Hematopoietic multipotent progenitor cell (in vitro differentiated cells): ENCODE results near the gene GLIPR1L2. TPM values are rescaled to one million over a fixed set of nuclear protein-coding genes. Genes with fewer than 3 reads are reported as not detected.
A peak's percentile ranks its signal among the peaks of the same experiment; 100 is the strongest.

Experiments used
- DNase-seq, 3 donors: peaks; one replicate each; pipeline ENCODE4 v3.0.0-alpha.2; 2011 to 2015; ENCODE audit warnings: low read depth in 2 of 3, low spot score in 2 of 3
- total RNA-seq: library from RNA; depleted of rRNA; stranded (reverse); fragments of >200 nt; gene quantifications from one replicate; pipeline ENCODE4 v1.2.3, GENCODE V29; 2012

GLIPR1L2 gene
- total RNA-seq, 1 donor, result 0.27 TPM

DNA sequence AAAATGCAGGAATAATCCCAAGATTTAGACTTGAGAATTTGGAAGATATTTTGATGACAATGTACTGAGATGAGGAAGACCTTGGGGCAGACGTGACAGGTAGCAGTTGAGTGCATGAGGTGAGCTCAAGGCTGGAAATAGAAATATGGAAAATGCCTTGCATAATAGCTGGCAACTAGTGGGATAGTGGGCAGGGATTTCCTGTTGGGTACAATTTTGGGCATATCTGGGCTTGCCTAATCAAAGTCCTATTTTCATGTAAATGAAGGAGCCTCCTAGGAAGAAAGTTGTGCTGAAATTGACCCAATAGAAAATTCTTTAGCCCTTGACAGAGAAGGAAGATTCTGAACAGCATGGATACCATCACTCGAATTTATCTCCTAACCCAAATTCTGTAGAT is 83.2 kb downstream of the GLIPR1L2 start:
- DNase-seq, result no peak

DNA sequence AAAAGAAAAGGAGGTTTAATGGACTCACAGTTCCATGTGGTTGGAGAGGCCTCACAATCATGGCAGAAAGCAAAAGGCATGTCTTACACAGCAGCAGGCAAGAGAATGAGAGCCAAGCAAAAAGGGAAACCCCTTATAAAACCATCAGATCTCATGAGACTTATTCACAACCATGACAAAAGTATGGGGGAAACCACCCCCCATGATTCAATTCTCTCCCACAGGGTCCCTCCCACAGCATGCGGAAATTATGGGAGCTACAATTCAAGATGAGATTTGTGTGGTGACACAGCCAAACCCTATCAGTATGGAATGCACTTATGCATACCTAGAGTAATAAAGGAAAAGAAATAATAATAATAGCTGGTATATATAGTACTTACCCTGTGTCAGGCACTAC is 85.2 kb downstream of the GLIPR1L2 start:
- DNase-seq, result no peak

DNA sequence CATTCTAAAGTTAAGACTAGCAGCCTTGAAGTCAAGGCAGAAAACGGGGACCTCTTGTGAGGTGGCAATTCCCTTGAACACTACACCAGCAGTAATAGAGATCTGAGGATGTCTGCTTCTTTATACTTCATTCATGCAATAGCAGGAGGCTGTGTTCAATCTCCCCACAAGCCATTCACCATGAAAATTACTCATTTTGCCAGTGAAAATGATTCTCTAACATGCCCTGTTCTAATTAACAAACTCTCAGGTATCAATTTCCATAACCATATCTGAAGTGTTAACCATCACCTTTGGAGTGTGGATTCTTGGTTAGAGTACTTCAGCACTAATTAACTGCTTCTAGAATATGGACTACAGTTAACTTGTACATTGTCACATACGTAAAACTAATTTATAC is 86.2 kb downstream of the GLIPR1L2 start:
- no peak for DNase-seq

DNA sequence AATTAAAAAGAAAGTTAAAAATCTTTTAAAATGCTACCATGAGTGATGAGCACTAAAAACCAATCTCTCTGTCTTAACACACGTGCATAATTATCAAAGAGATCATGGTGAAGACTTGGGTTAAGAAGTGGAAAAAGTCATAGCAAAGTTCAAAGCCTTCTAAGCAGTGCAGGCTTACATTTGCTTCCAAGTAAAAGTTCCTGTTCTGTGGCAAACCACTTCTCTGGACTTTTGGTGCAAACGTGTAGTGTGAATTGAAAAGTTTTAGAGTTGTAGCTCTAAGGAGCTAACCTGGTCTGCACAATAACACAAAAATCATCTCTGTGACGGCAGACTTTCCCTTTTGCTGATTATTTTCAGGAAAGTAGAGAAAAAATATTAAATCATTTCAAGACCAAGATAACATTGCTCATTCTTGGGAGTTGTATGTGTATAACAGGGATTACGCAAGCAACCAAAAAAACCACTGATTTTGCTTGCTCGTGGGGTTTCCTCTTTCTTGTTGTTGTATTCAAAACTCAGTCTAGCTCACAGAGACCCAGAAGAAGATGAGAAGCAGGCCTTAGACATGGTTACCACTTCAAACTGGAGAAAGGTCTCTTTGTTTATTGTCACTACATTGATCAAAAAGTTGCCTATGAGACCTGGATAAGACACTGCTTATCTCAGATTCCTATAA is 87.4 kb downstream of the GLIPR1L2 start:
- peak; percentile 52 to 79 (median 69) for DNase-seq

GRCh38 chr12:75479963-75480461 is 89.1 kb downstream of the GLIPR1L2 start:
- peak in 1 of 3 donors; percentile 65 for DNase-seq

GRCh38 chr12:75480469-75480949 is 89.6 kb downstream of the GLIPR1L2 start, which contains the start of gene GLIPR1:
Gene GLIPR1, plus strand, starts transcription at chr12:75480755. Its CDS starts 126 bp downstream, at chr12:75480881.
- peak; percentile 64 to 86 (median 69) for DNase-seq

DNA sequence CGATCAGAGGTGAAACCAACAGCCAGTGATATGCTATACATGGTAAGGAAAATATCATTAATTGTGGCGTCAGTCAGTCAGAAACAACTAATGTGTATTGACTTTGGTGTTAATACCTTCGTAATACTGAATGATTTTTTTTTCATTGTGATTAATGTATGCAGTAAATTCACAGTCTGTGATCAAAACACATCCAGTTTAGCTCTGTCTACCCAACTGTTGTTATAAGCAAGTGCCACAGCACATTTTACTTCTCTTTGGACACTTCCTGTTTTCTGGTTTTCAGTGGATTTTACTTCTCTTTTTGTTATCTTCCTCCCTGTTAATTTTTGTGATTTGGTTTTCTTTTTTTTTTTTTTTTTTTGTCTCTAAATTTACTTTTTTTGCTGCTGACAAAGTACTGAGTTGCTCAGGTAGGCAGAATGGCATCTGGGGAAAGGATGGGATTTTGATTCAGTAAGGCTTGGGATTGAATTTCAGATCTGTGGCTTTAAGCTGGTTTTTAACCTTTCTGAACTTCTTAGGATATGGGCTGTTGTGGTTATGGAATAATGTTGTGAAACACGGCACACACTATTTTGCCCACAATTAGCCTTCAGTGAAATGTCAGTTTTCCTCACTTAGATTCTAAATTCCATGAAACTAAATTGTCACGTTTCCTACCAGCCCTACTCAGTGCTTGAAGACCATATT is 90.3 kb downstream of the GLIPR1L2 start:
- peak in 1 of 3 donors; percentile 71 for DNase-seq

GRCh38 chr12:75481774-75482173 is 90.9 kb downstream of the GLIPR1L2 start:
- DNase-seq, result peak in 1 of 3 donors; percentile 21

Other genes with a start within 250 kb of the GLIPR1L2 start
- not detected for gene KCNC2, start 181.2 kb upstream of the GLIPR1L2 start, total RNA-seq
- 11.8 TPM for gene CAPS2, start 60.8 kb upstream of the GLIPR1L2 start, total RNA-seq
- gene GLIPR1L1, start 56.4 kb upstream of the GLIPR1L2 start, total RNA-seq, result not detected
- 76.7 TPM for gene GLIPR1, start 89.7 kb downstream of the GLIPR1L2 start, total RNA-seq
- gene KRR1, start 120.5 kb downstream of the GLIPR1L2 start, total RNA-seq, result 10.0 TPM